GM12892 (cell line): ENCODE data around the gene IQCK.

Source experiments
- DNase-seq: peaks from one replicate; pipeline ENCODE4 v3.0.0; 2011; ENCODE audit not compliant: insufficient read length
- FAIRE-seq: peaks from 2 replicates; lab custom pipeline; 2011; peaks lifted over from hg19 to GRCh38; lab: Jason Lieb, UNC
- POLR2A ChIP-seq: IDR thresholded peaks from 2 replicates; pipeline ENCODE4 v1.6.1; 2011; ENCODE audit warnings: low read depth, low read length, control low read depth
- POLR2AphosphoS5 ChIP-seq: IDR thresholded peaks from 2 replicates; pipeline ENCODE4 v1.6.1; 2011; ENCODE audit warnings: low read depth, low read length, control low read depth
- TAF1 ChIP-seq: IDR thresholded peaks from 2 replicates; pipeline ENCODE4 v1.6.1; 2011; ENCODE audit warnings: low read depth, mild to moderate bottlenecking, control low read depth, low read length, borderline replicate concordance

Gene IQCK

GRCh38 chr16:19690196-19690595 is 27.9 kb upstream of the IQCK start:
- FAIRE-seq (no peak), DNase-seq (no peak)
- no peak for TF ChIP-seq TAF1
- TF ChIP-seq POLR2AphosphoS5, result no peak
- no peak for TF ChIP-seq POLR2A

DNA sequence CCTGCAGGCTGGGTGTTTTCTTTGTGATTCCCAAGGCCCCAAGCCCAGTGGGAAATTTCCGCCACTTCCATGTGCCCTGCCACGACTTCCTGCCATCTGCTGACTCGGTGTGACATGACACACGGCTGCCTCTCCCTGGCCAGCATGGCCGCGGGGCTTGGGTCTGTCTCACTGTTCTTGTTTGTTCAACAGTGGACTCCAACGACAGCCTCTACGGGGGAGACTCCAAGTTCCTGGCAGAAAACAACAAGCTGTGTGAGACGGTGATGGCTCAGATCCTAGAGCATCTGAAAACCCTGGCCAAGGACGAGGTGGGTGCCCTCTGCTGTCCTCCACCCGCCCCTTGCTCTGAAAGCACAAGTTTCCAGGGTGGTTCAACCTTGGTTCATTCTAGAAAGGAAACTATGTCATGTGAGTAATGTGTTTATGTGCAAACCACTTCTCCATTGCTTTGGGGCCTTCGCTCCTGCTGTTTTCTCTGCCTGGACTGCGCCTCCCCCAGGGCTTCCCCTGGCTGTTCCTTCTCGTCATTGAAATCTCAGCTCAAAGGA is 26.8 kb upstream of the IQCK start:
- FAIRE-seq (no peak), DNase-seq (no peak)
- TF ChIP-seq POLR2AphosphoS5 (no peak), POLR2A (no peak), TAF1 (no peak)

- no peak for TF ChIP-seq TAF1
- no peak for FAIRE-seq
- no peak for DNase-seq
Observed at GRCh38 chr16:19694989-19695388, 23.1 kb upstream of the IQCK start.

GRCh38 chr16:19696328-19696727 is 21.7 kb upstream of the IQCK start:
- FAIRE-seq (no peak), DNase-seq (no peak)
- TF ChIP-seq POLR2A (no peak), TAF1 (no peak), POLR2AphosphoS5 (no peak)

- TF ChIP-seq TAF1 (no peak), POLR2AphosphoS5 (no peak), POLR2A (no peak)
- DNase-seq (no peak), FAIRE-seq (no peak)
Observed at GRCh38 chr16:19696961-19697360, 21.1 kb upstream of the IQCK start.

DNA sequence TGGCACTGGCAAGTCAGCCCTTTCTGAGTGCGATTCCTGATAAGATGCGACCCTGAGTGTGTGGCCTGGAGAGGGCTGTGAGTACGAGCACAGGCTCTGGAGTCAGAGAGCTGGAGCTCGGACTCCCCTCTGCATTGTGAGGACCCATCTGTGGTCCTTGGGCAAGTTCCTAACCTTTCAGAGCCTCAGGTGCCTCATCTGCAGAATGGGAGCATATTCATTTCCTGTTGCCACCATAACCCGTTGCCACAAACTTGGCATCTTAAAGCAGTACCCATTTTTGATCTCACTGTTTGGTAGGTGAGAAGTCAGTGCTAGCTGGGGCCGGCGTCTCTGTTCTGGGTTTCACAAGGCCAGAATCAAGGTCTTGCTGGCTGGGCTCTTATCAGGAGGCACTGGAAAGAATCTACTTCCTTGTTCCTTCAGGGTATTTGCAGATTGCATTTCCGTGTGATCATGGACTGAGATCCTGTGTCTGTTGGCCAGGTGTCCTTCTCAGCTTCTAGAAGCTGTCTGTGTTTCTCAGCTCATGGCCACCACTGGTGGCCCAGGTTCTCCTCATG is 20.2 kb upstream of the IQCK start:
- DNase-seq, result no peak
- FAIRE-seq, result no peak
- TF ChIP-seq TAF1 (no peak), POLR2A (no peak), POLR2AphosphoS5 (no peak)

DNA sequence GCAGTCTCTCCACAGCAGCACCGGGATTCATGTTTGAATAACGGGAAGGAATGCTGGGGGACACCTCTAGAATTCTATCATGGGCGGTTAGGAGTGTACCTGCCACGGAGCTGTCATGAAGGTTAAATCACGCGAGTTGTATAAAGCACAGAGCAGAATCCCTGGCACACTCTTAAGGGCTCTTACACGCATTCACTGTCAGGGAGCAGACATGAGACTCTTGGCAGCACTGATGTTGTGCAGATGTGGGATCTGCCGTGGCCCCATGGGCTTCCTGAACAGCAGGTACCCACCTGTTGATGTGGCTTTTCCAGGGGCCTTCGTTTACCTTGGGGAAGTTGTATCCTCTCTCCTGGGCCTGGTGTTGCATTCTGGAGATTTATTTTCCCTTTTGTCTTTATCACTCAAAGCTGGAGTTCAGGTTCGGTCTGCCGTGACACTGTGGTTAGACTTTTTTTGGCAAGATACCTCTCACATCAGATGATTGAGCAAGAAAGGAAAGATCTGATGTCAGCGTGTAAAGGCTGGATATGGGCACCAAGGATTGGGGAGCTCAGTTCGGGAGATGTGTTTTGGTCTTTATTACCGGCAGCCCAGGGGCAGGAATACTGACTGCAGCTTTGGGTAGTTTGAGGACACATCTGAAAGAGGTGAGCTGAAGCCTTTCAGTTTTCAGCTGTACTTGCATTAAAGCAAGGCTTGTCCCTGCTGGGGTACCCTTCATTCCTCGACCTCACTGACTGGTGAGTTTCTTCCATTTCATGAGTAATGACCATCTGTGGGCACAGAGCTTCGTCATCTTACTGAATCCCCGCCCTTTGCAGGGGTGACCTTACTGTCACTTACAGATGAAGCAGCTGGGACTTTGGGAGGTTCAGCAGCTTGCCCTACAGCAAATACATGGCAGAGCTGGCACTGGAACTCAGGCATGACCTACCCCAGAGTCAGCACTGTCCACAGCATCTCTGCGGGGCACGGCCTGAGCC is 19.3 kb upstream of the IQCK start:
- DNase-seq, result no peak
- TF ChIP-seq POLR2AphosphoS5 (no peak; the same call in 1 of the 2 replicates), TAF1 (no peak), POLR2A (no peak)
- FAIRE-seq, result no peak

GRCh38 chr16:19699472-19699871 is 18.6 kb upstream of the IQCK start:
- DNase-seq (no peak), FAIRE-seq (no peak)
- TF ChIP-seq TAF1 (no peak), POLR2A (no peak), POLR2AphosphoS5 (no peak)

GRCh38 chr16:19700319-19700781 is 17.7 kb upstream of the IQCK start:
- no peak for DNase-seq
- no peak for FAIRE-seq
- no peak for TF ChIP-seq TAF1
- no peak for TF ChIP-seq POLR2AphosphoS5
- TF ChIP-seq POLR2A, result no peak

- DNase-seq (no peak), FAIRE-seq (no peak)
- TF ChIP-seq POLR2A (no peak), TAF1 (no peak), POLR2AphosphoS5 (no peak)
Observed at GRCh38 chr16:19701091-19701490, 17.0 kb upstream of the IQCK start.

DNA sequence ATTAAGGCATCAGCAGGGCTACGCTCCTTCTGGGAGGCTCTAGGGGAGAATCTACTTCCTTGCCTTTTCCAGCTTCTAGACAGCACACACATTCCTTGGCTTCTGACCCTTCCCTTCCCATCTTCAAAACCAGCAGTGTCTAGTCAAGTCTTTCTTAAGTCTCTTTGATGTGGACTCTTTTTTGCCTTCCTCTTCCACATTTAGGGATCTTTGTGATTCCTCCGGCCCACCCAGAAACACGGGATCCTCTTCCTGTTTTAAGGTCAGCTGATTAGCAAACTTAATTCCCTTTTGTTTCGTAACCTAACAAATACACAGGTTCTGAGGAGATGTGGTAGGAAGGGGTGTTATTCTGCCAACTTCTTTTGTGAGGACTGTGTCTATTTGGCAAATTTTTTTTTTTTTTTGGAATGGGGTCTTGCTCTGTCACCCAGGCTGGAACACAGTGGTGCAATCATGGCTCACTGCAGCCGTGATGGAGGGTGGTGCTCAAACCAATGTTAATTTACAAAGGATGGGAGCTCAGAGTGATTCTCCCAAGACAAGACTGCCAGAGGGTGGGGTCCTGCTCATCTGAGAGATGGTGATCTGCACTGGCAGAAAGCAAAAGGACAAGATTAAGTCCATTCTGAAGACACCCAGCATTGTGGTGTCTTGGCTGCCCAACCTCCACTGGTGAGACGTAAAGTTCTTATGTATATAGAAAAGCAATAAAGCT is 14.7 kb upstream of the IQCK start:
- TF ChIP-seq TAF1, result no peak
- no peak for TF ChIP-seq POLR2AphosphoS5
- no peak for TF ChIP-seq POLR2A
- DNase-seq (no peak), FAIRE-seq (no peak)
